B cell (primary cell): ENCODE results near the gene FANCD2OS.

Source experiments
- EZH2 ChIP-seq: IDR thresholded peaks from 2 replicates; pipeline ENCODE4 v1.6.1; 2012; ENCODE audit warnings: borderline replicate concordance, low read depth, mild to moderate bottlenecking, moderate library complexity, low read length; ENCODE audit not compliant: insufficient read depth, poor library complexity, severe bottlenecking
- TF ChIP-seq, protein P1 (sequence below): fragments of 200-600 bp; IDR thresholded peaks from one replicate; pipeline ENCODE4 v1.8.0; 2022; ENCODE audit warnings: antibody characterized with exemption, mild to moderate bottlenecking

DNA sequence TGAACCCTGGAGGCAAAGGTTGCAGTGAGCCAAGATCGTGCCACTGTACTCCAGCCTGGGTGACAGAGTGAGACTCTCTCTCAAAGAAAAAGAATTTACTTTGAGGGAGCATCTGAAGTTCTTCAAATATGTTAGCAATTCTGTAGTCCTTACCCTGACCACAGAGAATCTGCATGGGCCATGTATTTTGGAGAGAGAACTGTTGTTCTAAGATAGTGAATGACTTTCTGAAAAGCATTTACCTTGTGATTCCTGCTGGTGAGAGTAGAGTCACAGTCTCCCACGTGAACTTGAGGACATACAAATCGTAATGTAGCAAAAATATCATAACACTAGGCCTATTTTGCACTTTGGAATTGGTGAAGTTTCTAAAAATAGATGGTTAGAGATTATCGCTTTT is 11.3 kb upstream of the FANCD2OS start:
- TF ChIP-seq, protein P1, sequence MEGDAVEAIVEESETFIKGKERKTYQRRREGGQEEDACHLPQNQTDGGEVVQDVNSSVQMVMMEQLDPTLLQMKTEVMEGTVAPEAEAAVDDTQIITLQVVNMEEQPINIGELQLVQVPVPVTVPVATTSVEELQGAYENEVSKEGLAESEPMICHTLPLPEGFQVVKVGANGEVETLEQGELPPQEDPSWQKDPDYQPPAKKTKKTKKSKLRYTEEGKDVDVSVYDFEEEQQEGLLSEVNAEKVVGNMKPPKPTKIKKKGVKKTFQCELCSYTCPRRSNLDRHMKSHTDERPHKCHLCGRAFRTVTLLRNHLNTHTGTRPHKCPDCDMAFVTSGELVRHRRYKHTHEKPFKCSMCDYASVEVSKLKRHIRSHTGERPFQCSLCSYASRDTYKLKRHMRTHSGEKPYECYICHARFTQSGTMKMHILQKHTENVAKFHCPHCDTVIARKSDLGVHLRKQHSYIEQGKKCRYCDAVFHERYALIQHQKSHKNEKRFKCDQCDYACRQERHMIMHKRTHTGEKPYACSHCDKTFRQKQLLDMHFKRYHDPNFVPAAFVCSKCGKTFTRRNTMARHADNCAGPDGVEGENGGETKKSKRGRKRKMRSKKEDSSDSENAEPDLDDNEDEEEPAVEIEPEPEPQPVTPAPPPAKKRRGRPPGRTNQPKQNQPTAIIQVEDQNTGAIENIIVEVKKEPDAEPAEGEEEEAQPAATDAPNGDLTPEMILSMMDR = no peak
- no peak for TF ChIP-seq EZH2
